ENCODE data around the gene TSPAN9.

TSPAN9 gene

DNA sequence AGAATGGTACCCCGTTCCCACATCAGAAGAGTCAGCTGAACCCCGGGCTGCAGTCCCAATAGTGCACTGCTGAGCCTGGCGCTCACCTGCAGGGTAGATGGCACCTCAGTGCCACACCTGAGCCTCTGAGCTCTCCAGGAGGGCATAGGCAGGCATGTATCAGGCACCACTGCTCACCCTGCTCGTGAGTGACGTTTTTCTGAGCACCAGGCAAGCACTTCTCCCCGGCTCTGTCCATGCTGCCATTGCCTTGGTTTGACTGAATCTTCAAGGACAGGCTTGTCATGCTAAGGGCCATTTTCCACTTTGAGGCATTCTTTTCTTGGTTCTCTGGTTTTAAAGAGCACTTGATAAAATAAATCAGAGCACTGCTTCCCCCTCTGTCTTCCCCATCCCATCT, 252.2 kb downstream of the TSPAN9 start:
- no peak overlapping the region for H3K9ac ChIP-seq (ENCODE audit: low read depth in 1 of 2, low read length in 2 of 2)
- H3K4me3 ChIP-seq (ENCODE audit: low read length in 2 of 2), result no peak overlapping the region
- no peak overlapping the region for H3K27ac ChIP-seq (ENCODE audit: low read depth in 2 of 2, low read length in 2 of 2)
- no peaks in the 10 kb centered on the region for H3K9me3 ChIP-seq (ENCODE audit: control insufficient read depth in 2 of 2, low read length in 2 of 2)
- no peaks in the 10 kb centered on the region for H3K36me3 ChIP-seq (ENCODE audit: control insufficient read depth in 2 of 2, insufficient read depth in 2 of 2, low read length in 2 of 2)
- no peaks in the 10 kb centered on the region for H3K27me3 ChIP-seq (ENCODE audit: control insufficient read depth in 2 of 2, insufficient read depth in 2 of 2, low read length in 2 of 2)
- H3K4me1 ChIP-seq (ENCODE audit: control insufficient read depth in 2 of 2, insufficient read depth in 2 of 2, low read length in 2 of 2), result no peaks in the 10 kb centered on the region

DNA sequence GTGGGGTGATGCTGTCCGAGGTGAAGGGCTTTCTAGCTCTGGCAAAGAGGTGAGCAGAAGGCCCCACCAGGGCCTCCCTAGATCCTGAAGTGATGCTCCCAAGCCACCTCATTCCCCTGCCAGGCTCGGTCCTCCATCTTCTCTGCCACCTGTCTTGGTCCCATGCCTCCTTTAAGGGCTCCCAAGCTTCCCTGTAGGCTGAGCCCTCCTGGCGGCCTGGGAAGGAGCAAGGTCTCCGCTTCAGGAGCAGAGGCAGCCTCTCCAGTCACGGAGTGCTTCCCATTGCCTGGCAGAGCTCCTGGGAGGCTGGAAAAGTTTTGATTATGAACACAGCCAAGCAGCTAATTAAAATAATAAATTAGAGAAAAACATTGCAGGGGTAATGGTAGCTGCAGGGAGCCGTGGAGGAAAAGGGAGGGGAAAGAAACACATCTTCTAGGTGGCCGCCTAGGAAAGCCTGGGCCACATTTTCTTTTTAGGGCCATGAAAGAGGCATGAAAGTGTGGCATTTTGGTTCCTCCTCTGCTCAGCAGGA, 253.9 kb downstream of the TSPAN9 start:
- H3K27me3 ChIP-seq (ENCODE audit: control insufficient read depth in 2 of 2, insufficient read depth in 2 of 2, low read length in 2 of 2), result no peaks in the 10 kb centered on the region
- H3K9me3 ChIP-seq (ENCODE audit: control insufficient read depth in 2 of 2, low read length in 2 of 2), result no peaks in the 10 kb centered on the region
- H3K4me1 ChIP-seq (ENCODE audit: control insufficient read depth in 2 of 2, insufficient read depth in 2 of 2, low read length in 2 of 2), result no peaks in the 10 kb centered on the region
- no peak overlapping the region for H3K9ac ChIP-seq (ENCODE audit: low read depth in 1 of 2, low read length in 2 of 2)
- no peak overlapping the region for H3K4me3 ChIP-seq (ENCODE audit: low read length in 2 of 2)
- H3K27ac ChIP-seq (ENCODE audit: low read depth in 2 of 2, low read length in 2 of 2), result no peak overlapping the region
- H3K36me3 ChIP-seq (ENCODE audit: control insufficient read depth in 2 of 2, insufficient read depth in 2 of 2, low read length in 2 of 2), result no peaks in the 10 kb centered on the region

DNA sequence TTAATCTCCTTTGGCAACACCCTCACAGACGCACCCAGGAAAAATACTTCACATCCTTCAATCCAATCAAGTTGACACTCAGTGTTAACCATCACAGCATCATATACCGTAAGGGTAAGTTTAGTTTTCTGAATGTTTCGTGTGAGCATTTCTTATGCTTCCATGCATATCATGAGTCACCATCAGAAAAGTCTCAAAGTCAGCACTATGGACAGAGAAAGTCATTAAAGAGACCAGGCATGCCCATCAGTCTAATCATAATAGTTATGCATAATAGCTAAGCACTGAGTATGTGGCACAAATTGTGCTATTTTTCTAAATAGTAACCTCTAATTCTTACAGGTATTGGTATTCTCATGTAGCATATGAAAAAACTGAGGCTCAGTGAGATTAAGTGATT, 255.0 kb downstream of the TSPAN9 start:
- H3K4me3 ChIP-seq (ENCODE audit: low read length in 2 of 2), result no peak overlapping the region
- no peaks in the 10 kb centered on the region for H3K36me3 ChIP-seq (ENCODE audit: control insufficient read depth in 2 of 2, insufficient read depth in 2 of 2, low read length in 2 of 2)
- H3K27ac ChIP-seq (ENCODE audit: low read depth in 2 of 2, low read length in 2 of 2), result no peak overlapping the region
- H3K27me3 ChIP-seq (ENCODE audit: control insufficient read depth in 2 of 2, insufficient read depth in 2 of 2, low read length in 2 of 2), result no peaks in the 10 kb centered on the region
- H3K9ac ChIP-seq (ENCODE audit: low read depth in 1 of 2, low read length in 2 of 2), result no peak overlapping the region
- no peaks in the 10 kb centered on the region for H3K9me3 ChIP-seq (ENCODE audit: control insufficient read depth in 2 of 2, low read length in 2 of 2)
- H3K4me1 ChIP-seq (ENCODE audit: control insufficient read depth in 2 of 2, insufficient read depth in 2 of 2, low read length in 2 of 2), result no peaks in the 10 kb centered on the region

DNA sequence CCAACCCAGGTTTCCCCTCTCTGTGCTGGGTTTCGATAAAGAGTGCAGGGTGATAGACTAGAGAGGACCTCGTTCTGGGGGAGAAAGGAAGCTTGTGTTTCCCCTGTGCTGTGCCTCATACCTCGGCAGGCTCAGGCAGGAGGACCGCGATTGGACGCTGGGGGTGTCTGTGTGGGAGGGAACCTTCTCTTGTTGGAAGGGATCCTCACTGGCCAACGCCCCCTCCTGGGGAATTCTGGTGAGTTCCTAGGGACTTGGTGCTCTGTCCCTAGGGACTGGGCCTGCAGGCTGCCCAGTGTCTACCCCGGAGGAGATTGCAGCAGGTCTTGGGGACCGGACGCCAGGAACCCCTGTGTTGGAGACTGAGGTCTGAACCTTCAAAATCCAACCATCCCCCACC, 256.4 kb downstream of the TSPAN9 start:
- H3K27ac ChIP-seq (ENCODE audit: low read depth in 2 of 2, low read length in 2 of 2), result no peak overlapping the region
- H3K9ac ChIP-seq (ENCODE audit: low read depth in 1 of 2, low read length in 2 of 2), result no peak overlapping the region

GRCh38 chr12:3333991-3334391, 256.8 kb downstream of the TSPAN9 start:
- Histone ChIP-seq H3K27me3 (ENCODE audit: control insufficient read depth in 2 of 2, insufficient read depth in 2 of 2, low read length in 2 of 2) (no peaks in the 10 kb centered on the region), H3K4me1 (ENCODE audit: control insufficient read depth in 2 of 2, insufficient read depth in 2 of 2, low read length in 2 of 2) (no peaks in the 10 kb centered on the region), H3K36me3 (ENCODE audit: control insufficient read depth in 2 of 2, insufficient read depth in 2 of 2, low read length in 2 of 2) (no peaks in the 10 kb centered on the region), H3K27ac (ENCODE audit: low read depth in 2 of 2, low read length in 2 of 2) (no peak overlapping the region), H3K9ac (ENCODE audit: low read depth in 1 of 2, low read length in 2 of 2) (no peak overlapping the region), H3K4me3 (ENCODE audit: low read length in 2 of 2) (no peak overlapping the region), H3K9me3 (ENCODE audit: control insufficient read depth in 2 of 2, low read length in 2 of 2) (no peaks in the 10 kb centered on the region)

More for the DNA sequence above, 256.4 kb downstream of the TSPAN9 start:
- no peaks in the 10 kb centered on the region for H3K36me3 ChIP-seq (ENCODE audit: control insufficient read depth in 2 of 2, insufficient read depth in 2 of 2, low read length in 2 of 2)
- H3K4me3 ChIP-seq (ENCODE audit: low read length in 2 of 2), result no peak overlapping the region
- no peaks in the 10 kb centered on the region for H3K9me3 ChIP-seq (ENCODE audit: control insufficient read depth in 2 of 2, low read length in 2 of 2)
- H3K27me3 ChIP-seq (ENCODE audit: control insufficient read depth in 2 of 2, insufficient read depth in 2 of 2, low read length in 2 of 2), result no peaks in the 10 kb centered on the region
- no peaks in the 10 kb centered on the region for H3K4me1 ChIP-seq (ENCODE audit: control insufficient read depth in 2 of 2, insufficient read depth in 2 of 2, low read length in 2 of 2)

DNA sequence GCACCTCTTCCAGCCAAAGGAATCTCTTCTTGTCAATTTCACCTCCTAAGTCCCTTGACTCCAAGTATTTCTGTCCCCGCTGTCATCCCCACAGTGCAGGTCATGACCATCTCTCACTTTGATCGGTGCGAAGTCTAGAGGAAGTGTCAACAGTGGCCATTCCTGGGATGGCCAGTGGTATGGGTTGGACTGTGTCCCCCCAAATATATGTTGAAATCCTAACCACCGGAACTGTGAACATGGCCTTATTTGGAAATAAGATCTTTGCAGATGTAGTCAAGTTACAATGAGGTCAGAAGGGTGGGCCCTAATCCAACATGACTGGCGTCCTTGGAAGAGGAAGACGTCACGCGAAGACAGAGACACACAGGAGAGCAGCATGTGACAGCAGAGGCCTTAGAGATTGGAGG, 257.9 kb downstream of the TSPAN9 start:
- no peaks in the 10 kb centered on the region for H3K4me1 ChIP-seq (ENCODE audit: control insufficient read depth in 2 of 2, insufficient read depth in 2 of 2, low read length in 2 of 2)

More for the DNA sequence above, 257.9 kb downstream of the TSPAN9 start:
- no peak overlapping the region for H3K4me3 ChIP-seq (ENCODE audit: low read length in 2 of 2)
- no peak overlapping the region for H3K9ac ChIP-seq (ENCODE audit: low read depth in 1 of 2, low read length in 2 of 2)
- H3K36me3 ChIP-seq (ENCODE audit: control insufficient read depth in 2 of 2, insufficient read depth in 2 of 2, low read length in 2 of 2), result no peaks in the 10 kb centered on the region
- no peak overlapping the region for H3K27ac ChIP-seq (ENCODE audit: low read depth in 2 of 2, low read length in 2 of 2)
- H3K27me3 ChIP-seq (ENCODE audit: control insufficient read depth in 2 of 2, insufficient read depth in 2 of 2, low read length in 2 of 2), result no peaks in the 10 kb centered on the region
- H3K9me3 ChIP-seq (ENCODE audit: control insufficient read depth in 2 of 2, low read length in 2 of 2), result no peaks in the 10 kb centered on the region

All from mucosa of rectum (tissue), 2 donors.